H4 (cell line): ENCODE data around the gene PLEKHF1. TPM values are rescaled to one million over a fixed set of nuclear protein-coding genes. Genes with fewer than 3 reads are reported as not detected.

Experiments
- DNase-seq: peaks from one replicate; pipeline ENCODE4 v3.0.0-alpha.2; 2015; ENCODE audit warnings: low spot score
- total RNA-seq: library from RNA; depleted of rRNA; stranded (reverse); fragments of >200 nt; shearing (Covaris generic); gene quantifications from 2 replicates; pipeline ENCODE4 v1.2.3, GENCODE V29; 2014

The PLEKHF1 gene
- total RNA-seq, 1 experiment from 2014 or later, result 9.2 TPM

DNA sequence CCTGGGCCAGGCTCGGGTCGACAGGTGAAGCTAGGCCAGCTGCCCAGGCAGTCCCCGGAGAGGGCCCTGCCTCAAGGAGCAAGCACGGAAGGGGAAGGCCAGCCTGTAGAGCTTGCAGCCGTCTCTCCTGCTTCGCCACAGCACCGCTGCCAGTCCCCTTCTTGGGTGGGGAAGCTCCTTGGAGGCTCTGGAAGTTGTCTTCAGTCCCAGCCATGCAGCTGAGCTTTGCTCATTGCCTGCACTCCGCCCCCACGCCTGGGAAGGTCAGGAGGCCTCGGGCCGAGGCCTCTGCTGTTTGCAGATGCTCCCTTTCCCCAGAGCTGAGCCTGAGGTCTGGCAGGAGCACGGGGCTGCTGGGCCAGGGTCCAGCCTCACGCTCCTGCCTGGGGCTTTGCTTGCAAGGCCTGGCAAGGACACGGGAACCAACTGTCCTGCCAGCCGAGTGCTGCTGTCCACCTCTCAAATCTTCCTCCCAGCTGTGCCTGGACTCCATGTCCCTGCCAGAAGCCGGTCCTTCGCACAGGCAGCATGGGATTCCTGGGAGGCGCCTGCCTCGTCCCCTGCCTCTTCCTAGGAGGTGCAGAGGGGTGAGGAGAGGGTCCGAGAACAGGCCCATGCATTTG lies 13.3 kb downstream of the PLEKHF1 start:
- no peak for DNase-seq

- no peak for DNase-seq
These were observed 14.4 kb downstream of the PLEKHF1 start for GRCh38 chr19:29679598-29680210.

DNA sequence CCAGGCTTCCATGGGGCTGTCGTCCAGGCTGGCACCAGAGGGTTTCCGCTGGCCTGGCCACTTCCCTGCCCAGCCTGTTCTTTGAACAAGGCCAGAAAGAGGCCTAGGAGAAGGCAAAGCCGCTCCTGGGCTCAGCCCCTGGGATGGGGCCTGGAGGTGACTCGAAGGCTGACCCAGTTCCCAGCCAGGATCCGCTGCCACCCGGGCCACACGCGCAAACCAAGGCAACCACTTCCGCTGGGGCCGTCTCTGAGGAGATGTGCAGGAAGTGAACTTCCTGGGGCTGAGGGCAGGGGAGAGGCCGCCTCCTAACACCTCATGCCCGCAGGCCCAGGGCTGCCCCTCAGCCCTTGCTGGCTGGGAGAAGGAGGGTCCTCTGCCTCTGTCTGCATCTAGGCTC lies 15.2 kb downstream of the PLEKHF1 start:
- DNase-seq, result no peak

GRCh38 chr19:29680937-29681336 lies 15.7 kb downstream of the PLEKHF1 start:
- no peak for DNase-seq

DNA sequence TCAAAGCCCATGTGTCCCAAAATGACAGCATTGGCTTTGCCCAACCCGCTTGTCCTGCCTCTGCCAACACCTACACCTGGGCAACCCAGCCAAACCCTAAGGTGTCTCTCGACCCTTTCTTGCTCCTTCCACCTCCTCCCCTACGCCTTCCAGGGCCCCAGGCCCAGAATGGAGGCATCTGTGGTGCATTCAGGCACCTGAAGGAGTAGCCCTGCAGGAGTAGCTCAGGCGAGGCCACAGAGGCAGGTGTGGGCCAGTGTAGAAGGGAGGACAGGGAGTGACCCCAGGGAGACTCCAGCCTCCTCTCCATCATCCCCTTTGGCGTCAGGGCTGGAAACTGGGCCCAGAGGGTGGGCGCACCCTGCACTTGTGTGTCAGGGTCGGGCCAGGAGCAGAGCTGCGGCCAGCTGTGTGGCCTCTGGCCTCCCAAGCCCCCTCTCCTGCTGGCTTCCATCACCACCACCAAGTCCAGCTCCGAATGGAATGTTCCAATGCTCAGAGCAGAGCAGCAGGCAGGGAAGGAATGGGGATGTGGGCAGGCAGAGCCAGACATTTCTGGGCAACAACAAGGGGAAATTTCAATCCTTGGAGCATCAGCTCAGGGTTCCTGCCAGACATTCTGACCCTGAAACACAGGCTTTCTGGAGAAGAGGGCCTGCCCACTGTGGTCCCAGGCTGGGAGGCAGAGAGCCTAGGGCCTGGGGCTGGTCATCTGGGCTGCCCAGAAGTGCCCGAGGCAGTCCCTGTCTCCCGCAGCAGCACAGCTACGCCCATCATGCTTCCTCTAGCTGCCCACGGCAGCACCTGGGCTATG lies 16.4 kb downstream of the PLEKHF1 start:
- DNase-seq, result no peak

DNA sequence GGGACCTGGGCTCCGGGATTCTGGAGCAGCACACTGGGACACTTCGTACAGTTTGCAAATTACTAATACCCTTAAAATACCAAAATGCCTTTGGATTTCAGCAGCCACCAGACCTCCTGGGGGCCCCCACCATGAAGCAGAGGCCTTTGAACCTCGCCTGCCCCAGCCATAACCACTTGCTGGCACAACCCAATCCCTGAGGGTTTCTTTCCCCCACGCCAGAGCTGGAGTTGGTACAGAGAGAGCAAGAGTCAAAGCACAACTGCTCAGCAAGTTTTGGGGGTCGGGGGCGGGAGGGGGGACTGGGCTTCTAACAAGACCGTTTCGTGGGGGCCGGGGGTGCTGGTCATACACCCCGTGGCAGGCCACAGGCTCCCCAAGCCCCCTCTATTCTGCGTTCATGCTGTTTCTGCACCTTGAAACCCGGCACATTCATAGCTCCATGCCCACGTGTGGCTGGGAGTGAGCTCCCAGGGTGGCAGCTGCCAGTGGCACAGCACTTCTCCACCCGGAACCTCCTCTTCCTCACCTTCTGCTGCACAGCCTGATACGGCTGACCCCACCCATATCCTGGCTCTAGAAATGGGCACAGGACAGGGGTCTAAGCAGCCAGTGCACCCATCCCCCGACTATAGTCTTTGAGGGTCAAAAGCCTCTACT lies 17.1 kb downstream of the PLEKHF1 start:
- no peak for DNase-seq

GRCh38 chr19:29683009-29683408 lies 17.7 kb downstream of the PLEKHF1 start:
- no peak for DNase-seq

- DNase-seq, result no peak
These were observed 20.1 kb downstream of the PLEKHF1 start for GRCh38 chr19:29685326-29685725.

DNA sequence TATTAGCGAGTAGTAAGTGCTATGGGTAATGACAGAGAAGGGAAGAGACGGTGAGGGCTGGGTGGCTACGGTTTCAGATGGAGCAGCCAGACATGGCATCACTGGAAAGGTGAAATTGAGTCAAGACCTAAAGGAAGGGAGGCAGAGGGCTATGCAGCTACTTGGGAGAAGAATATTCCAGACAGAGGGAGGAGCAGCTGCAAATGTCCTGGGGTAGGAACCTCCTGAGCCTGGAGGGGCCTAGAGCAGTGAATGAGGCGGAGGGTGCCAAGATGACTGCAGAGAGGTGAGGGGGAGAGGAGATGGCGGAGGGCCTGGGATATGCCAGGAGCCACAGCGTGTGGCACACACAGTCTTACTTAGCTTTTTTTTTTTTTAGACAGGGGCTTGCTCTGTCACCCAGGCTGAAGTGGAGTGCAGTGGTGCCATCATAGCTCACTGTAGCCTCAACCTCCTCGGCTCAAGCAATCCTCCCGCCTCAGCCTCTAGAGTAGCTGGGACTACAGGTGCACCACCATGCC lies 21.1 kb downstream of the PLEKHF1 start:
- no peak for DNase-seq

- peak; percentile 97 for DNase-seq
These were observed 22.1 kb downstream of the PLEKHF1 start for GRCh38 chr19:29687244-29687896.

DNA sequence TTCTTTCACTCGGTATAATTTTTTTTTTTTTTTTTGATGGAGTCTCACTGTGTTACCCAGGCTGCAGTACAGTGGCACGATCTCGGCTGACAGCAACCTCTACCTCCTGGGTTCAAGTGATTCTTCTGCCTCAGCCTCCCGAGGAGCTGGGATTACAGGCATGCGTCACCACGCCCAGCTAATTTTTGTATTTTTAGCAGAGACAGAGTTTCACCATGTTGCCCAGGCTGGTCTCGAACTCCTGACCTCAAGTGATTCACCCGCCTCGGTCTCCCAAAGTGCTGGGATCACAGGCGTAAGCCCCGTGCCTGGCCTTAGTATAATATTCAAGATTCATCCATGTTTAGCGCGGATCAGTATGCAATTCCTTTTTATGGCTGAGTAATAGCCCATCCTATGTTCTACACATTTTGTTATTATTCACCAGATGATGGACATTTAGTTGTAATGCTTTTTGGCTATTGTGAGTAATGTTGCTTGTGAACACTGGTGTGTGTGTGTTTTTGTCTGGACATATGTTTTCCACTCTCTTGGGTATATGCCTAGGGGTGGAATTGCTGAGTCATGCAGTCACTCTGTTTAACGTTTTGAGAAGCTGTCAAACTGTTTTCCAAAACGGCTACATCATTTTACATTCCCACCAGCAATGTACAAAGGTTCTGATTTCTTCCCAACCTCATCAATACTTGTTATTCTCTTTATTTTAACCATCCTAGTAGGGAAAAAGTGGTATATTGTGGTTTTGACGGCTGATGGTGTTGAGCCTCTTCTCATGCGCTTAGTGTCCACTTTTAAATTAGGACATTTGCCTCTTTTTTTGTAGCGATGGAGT lies 22.9 kb downstream of the PLEKHF1 start:
- DNase-seq, result no peak

GRCh38 chr19:29690842-29691241 lies 25.6 kb downstream of the PLEKHF1 start:
- peak; percentile 59 for DNase-seq

DNA sequence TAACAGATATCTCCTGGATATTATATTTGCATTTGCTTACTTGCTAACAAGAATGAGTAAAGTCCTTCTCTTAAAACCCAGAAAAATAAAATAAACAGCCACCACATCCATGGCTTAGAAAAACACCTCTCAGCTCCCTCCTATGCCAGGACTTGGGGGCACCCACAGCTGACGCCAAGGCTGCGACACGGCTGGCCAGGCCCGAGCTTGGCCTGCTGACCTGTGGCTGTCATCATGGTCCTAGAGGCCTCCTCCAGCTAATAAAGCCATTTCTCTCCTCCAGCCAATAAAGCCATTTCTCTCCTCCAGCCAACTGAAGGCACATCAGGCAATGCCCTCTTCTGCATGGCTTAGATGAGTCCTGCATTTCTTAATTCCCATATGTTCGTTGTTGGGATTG lies 28.9 kb downstream of the PLEKHF1 start:
- DNase-seq, result no peak

DNA sequence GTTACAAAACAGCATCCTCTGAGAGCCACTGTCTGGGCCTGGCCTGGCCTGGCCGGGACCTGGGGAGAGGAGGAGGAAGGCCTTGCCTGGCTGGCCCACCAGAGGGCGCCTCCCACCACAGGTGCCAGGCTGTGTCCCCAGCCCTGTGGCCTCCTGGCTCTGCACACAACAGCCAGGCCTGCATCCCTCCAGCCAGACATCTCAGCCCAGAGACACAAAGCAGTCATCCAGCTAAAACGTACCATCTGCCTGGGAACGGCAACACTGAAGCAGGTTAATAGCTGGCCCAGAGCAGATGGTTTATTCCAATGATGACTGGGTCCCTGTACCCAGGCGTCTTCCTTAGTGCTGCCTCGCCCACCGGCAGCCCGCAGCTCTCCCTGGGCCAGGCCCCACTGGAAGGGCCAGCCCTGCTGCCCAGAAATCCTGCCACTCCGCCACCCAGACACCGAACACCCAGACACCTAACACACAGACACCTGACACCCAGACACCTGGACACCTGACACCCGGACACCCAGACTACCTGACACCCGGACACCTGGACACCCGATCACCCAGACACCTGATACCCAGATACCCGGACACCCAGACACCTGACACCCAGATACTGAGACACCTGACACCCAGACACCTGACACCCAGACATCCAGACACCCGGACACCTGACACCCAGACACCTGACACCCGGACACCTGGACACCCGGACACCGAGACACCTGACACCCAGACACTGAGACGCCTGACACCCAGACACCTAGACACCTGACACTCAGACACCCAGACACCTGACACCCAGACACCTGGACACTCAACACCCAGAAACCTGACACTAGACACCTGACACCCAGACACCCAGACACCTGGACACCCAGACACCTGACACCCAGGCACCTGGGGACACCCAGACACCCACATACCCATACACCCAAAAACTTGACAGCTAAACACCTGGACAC lies 29.7 kb downstream of the PLEKHF1 start:
- peak; percentile 67 for DNase-seq

DNA sequence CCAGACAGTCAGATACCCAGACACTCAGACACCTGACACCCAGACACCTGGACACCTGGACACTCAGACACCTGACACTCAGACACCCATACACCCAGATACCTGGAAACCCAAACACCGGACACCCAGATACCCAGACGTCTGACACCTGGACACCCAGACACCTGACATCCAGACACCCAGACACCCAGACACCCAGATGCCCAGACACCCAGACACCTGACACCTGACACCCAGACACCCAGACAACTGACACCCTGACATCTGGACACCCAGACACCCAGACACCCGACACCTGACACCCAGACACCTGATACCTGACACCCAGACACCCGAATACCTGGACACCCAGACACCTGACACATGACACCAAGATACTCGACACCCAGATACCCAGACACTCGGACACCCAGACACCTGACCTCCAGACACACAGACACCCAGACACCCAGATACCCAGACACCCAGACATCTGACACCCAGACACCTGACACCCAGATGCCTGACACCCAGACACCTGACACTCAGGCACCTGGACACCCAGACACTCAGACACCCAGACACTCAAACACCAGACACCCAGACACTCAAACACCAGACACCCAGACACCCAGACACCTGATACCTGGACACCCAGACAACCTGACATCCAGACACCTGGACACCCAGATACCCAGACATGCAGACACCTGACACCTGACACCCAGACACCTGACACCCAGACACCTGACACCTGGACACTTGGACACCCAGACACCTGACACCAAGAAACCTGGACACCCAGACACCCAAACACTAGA lies 30.7 kb downstream of the PLEKHF1 start:
- no peak for DNase-seq

DNA sequence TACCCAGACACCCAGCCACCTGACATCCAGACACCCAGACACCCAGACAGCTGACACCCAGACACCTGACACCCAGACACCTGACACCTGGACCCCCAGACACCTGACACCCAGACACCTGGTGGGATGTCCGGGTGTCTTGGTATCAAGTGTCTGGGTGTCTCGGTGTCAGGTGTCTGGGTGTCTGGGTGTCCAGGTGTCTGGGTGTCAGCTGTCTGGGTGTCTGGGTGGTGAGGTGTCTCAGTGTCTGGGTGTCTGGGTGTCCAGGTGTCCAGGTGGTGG lies 31.2 kb downstream of the PLEKHF1 start:
- DNase-seq, result no peak

- DNase-seq, result no peak
These were observed 32.4 kb downstream of the PLEKHF1 start for GRCh38 chr19:29697523-29698261.

DNA sequence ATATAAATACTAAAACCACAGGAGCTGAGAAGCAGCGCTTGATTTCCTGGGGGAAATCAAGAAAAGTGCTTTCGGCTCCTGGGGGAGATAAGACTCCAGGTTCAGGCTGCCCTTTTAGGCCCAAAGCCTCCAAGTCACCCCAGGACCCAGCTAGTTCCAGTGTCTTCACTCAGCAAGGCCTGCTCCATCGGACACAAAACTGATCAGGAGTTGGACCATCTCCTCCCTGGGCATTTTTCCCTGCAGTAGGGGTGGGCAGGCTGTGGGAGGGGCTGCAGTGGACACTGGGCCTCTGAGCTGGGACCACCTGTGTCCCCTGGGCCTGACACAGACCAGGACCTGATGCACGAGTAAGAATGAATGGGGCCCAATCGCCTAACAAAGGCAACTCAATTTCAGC lies 34.6 kb downstream of the PLEKHF1 start:
- no peak for DNase-seq
